GM13976 (cell line): ENCODE measurements around the gene RERE.

ENCODE experiments used
- DNase-seq: peaks from one replicate; pipeline ENCODE4 v3.0.0; 2012; ENCODE audit warnings: low spot score
- in situ Hi-C: fragments of 300-500 bp; cut with MboI; formaldehyde crosslinking; loops from one replicate; pipeline ENCODE4 v1.12.0; 2022; ENCODE audit warnings: low sequenced_read_pairs, mixed read lengths, inconsistent platforms; ENCODE audit not compliant: unreplicated experiment
- TF ChIP-seq, protein P1 (sequence below): IDR thresholded peaks from 2 replicates; pipeline ENCODE4 v1.5.1; 2012; ENCODE audit warnings: borderline replicate concordance, mild to moderate bottlenecking; ENCODE audit not compliant: insufficient read depth; ENCODE audit errors: extremely low read depth, missing control alignments, control extremely low read depth

Gene RERE

DNA sequence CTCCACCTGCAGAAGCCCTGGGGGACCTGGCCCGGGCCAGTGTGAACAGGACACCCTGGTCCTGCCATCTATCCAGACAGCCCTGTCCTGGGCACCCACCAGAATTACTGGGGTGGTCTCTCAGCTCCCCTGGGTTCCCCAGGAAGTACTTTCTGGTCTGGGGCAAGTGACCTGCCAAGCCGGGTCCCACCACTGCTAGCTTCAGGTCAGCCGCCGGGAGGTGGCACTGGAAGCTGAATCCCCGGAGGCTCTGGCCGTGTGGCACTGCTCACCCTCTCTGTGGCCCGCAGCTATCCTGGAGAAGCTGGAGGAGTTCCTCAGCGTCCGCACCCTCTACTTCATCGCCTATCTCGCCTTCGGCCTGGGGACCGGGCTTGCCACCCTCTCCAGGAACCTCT lies 478.2 kb downstream of the RERE start:
- no peak for DNase-seq
- in situ Hi-C loops = no loop called here
- TF ChIP-seq, protein P1, sequence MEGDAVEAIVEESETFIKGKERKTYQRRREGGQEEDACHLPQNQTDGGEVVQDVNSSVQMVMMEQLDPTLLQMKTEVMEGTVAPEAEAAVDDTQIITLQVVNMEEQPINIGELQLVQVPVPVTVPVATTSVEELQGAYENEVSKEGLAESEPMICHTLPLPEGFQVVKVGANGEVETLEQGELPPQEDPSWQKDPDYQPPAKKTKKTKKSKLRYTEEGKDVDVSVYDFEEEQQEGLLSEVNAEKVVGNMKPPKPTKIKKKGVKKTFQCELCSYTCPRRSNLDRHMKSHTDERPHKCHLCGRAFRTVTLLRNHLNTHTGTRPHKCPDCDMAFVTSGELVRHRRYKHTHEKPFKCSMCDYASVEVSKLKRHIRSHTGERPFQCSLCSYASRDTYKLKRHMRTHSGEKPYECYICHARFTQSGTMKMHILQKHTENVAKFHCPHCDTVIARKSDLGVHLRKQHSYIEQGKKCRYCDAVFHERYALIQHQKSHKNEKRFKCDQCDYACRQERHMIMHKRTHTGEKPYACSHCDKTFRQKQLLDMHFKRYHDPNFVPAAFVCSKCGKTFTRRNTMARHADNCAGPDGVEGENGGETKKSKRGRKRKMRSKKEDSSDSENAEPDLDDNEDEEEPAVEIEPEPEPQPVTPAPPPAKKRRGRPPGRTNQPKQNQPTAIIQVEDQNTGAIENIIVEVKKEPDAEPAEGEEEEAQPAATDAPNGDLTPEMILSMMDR = no peak

DNA sequence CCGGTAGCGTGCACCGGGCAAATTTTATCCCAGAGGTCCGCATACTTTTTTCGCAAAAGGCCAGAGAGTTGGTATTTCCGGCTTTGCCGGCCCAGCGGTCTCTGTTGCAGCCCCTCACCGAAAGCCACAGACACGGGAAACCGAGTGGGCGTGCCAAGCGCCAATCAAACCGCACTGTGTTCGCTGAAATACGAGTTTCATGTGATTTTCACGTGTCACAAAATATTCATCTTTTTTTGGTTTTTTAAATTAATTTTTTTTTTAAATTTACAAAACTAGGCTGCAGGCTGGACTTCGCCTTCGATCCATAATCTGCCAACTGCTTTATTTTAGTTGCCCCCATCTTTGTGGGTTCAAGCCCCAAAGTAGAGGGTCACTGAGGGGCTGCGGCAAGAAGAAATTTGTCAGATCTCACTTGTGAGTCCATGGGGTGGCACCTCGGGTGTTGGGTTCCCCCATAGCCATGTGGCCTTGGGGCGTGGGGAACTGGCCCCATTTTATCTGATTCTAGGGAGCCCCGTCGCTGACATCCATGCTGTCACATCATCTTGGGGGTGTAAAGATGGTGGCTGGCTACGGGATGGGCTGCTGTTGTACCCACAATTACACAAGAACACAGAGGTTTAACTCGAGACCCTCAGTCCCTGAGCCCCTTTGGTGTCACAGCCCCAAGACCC lies 478.8 kb downstream of the RERE start:
- TF ChIP-seq, protein P1 = no peak
- in situ Hi-C loops = no loop called here

DNA sequence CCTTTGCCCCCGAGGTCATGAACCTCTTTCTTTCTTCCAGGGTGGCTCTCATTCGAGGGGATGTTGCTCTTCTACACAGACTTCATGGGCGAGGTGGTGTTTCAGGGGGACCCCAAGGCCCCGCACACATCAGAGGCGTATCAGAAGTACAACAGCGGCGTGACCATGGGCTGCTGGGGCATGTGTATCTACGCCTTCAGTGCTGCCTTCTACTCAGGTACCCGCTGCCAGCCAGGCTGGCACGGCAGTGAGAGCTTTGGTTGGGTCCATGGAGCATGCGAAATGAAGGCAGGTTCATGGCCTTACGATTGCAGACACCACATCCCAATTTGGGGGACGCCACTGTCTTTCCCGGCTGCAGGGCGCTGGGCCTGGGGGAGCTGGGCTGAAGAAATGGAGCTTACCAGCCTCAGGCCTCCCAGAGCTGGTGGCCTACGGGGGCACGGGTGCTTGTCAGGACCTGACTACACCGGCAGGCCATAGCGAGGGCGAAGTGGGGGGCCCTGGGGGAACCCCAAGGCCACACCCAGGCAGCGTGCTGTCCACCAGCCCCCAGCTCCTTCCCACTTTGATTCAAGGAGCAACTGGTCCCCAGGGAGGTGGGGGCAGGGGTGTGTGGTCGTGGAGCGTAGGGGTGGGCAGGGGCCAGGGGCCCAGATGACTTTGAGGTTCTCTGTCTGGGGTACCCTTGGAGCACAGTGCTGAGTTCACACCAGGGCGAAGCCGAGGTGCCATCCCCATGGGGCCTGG lies 479.5 kb downstream of the RERE start:
- in situ Hi-C loops = no loop called here
- TF ChIP-seq, protein P1 = no peak
- DNase-seq = no peak

More for the DNA sequence above, 478.8 kb downstream of the RERE start:
- no peak for DNase-seq

DNA sequence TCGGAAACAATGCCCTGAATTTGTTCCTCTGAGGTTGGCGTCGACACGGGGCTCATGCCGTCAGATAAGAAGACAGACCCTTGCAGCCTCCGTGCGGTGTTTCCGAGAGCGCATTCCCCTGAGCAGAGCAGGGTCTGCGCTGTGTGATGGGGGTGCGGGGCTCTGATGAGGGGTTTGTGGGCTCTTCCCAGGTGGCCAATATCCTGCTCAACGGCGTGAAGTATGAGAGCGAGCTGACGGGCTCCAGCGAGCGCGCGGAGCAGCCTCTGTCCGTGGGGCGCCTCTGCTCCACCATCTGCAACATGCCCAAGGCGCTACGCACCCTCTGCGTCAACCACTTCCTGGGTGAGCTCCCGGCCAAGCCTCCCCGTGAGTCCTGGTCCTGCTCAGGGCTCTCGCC lies 482.2 kb downstream of the RERE start:
- DNase-seq = no peak
- in situ Hi-C loops = no loop called here
- TF ChIP-seq, protein P1 = no peak

DNA sequence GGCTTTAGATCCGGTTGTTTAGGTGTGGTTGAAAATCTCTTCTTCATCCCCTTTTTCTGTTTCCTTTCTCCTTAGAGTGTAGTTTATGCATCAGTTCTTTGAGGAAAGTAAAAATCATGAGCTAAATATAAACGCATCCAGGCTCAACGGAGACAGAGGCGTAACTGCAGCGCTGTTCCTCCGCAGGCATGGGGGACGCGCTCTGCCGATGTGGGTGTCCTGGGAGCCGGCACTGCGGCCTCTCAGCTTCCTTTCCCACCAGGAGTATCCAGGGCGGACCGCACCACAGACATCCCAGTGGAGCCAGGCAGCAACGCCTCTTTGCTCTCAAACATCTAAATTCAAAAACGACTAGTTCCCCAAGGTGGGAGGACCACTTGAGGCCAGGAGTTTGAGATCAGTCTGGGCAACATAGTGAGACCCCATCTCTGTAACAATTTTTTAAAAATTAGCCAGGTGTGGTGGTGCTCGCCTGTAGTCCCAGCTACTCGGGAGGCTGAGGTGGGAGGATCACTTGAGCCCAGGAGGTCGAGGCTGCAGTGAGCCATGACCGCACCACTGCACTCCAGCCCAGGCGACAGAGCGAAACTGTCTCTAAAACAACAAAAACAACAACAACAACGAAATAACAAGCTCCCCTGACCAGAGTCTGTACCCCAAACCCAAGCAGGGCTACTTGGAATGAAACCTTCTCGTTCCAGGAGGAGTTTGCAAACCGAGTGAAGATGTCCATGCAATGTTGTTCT lies 483.2 kb downstream of the RERE start:
- in situ Hi-C loops = no loop called here

More for the DNA sequence above, 483.2 kb downstream of the RERE start:
- TF ChIP-seq, protein P1 = no peak
- no peak for DNase-seq
